Astrocyte of the hippocampus (primary cell): ENCODE measurements around the gene TRIM46.
A peak's percentile ranks its signal among the peaks of the same experiment; 100 is the strongest.
"Not testable (repeated sequence)": the region's sequence is repeated elsewhere in the genome, so short reads cannot be mapped to it uniquely, and the experiment has no call there.

Source experiments
- DNase-seq: peaks from one replicate; pipeline ENCODE4 v3.0.0; 2011; ENCODE audit warnings: low read depth, low spot score

Gene TRIM46

GRCh38 chr1:155186067-155186793 is 12.6 kb downstream of the TRIM46 start:
- DNase-seq: no peak

GRCh38 chr1:155186794-155187455 is 13.3 kb downstream of the TRIM46 start:
- no peak for DNase-seq

GRCh38 chr1:155187456-155187891 is 13.8 kb downstream of the TRIM46 start:
- DNase-seq: no peak

GRCh38 chr1:155188268-155188667 is 14.6 kb downstream of the TRIM46 start:
- no peak for DNase-seq

GRCh38 chr1:155189926-155190325 is 16.3 kb downstream of the TRIM46 start:
- not testable (repeated sequence) for DNase-seq

- DNase-seq: no peak
These were observed 18.3 kb downstream of the TRIM46 start for GRCh38 chr1:155191904-155192303.

- no peak for DNase-seq
These were observed 19.0 kb downstream of the TRIM46 start for GRCh38 chr1:155192346-155193274.

- peak; percentile 97 for DNase-seq
These were observed 19.8 kb downstream of the TRIM46 start for GRCh38 chr1:155193275-155193990.

- DNase-seq: not testable (repeated sequence)
These were observed 20.3 kb downstream of the TRIM46 start for GRCh38 chr1:155193991-155194240.

GRCh38 chr1:155195201-155196102 is 21.8 kb downstream of the TRIM46 start:
- no peak for DNase-seq

GRCh38 chr1:155196103-155196892 is 22.6 kb downstream of the TRIM46 start:
- peak; percentile 86 for DNase-seq

- no peak for DNase-seq
These were observed 23.4 kb downstream of the TRIM46 start for GRCh38 chr1:155196893-155197638.

- DNase-seq: no peak
These were observed 24.4 kb downstream of the TRIM46 start for GRCh38 chr1:155197901-155198546.

- peak; percentile 51 for DNase-seq
These were observed 24.9 kb downstream of the TRIM46 start for GRCh38 chr1:155198547-155198906.

- DNase-seq: no peak
These were observed 26.1 kb downstream of the TRIM46 start for GRCh38 chr1:155199792-155200191.

- DNase-seq: no peak
These were observed 27.3 kb downstream of the TRIM46 start for GRCh38 chr1:155200920-155201319.

- DNase-seq: no peak
These were observed 28.5 kb downstream of the TRIM46 start for GRCh38 chr1:155202198-155202597.

GRCh38 chr1:155202731-155203515 is 29.3 kb downstream of the TRIM46 start:
- no peak for DNase-seq
